HG02970 (cell line): ENCODE measurements around the gene PCYT2.

ENCODE experiments used
- ATAC-seq: cut with Tn5 transposase; IDR thresholded peaks from one replicate; pipeline ENCODE4 v1.9.1; 2021; ENCODE audit warnings: mild to moderate bottlenecking, moderate library complexity, moderate number of reproducible peaks; ENCODE audit not compliant: unreplicated experiment, low FRiP score

PCYT2 gene

GRCh38 chr17:81927653-81928543 is 16.7 kb upstream of the PCYT2 start, which contains the start of gene MAFG:
Gene MAFG (minus strand): TSS chr17:81927735. CDS start chr17:81923185, 4,550 bp downstream.
- ATAC-seq, result peak; percentile 75

- ATAC-seq, result peak; percentile 1
Measured at GRCh38 chr17:81927152-81927652, 16.0 kb upstream of the PCYT2 start.

- ATAC-seq, result peak; percentile 21
Measured at GRCh38 chr17:81926451-81927151, 15.4 kb upstream of the PCYT2 start.

- ATAC-seq, result no peak
Measured at GRCh38 chr17:81925860-81926450, 14.8 kb upstream of the PCYT2 start.

- no peak for ATAC-seq
Measured at GRCh38 chr17:81924557-81925532, 13.6 kb upstream of the PCYT2 start.

GRCh38 chr17:81923302-81924260 is 12.4 kb upstream of the PCYT2 start:
- no peak for ATAC-seq

- ATAC-seq, result no peak
Measured at GRCh38 chr17:81922566-81923301, 11.5 kb upstream of the PCYT2 start.

- ATAC-seq, result no peak
Measured at GRCh38 chr17:81921996-81922565, 10.9 kb upstream of the PCYT2 start.

- no peak for ATAC-seq
Measured at GRCh38 chr17:81921537-81921862, 10.3 kb upstream of the PCYT2 start.

GRCh38 chr17:81920612-81921536 is 9.7 kb upstream of the PCYT2 start:
- no peak for ATAC-seq

GRCh38 chr17:81918832-81919545 is 7.8 kb upstream of the PCYT2 start:
- no peak for ATAC-seq

- ATAC-seq, result peak; percentile 10
Measured at GRCh38 chr17:81918333-81918669, 7.1 kb upstream of the PCYT2 start.

- peak; percentile 67 for ATAC-seq
Measured at GRCh38 chr17:81917565-81918332, 6.5 kb upstream of the PCYT2 start, which contains the start of gene SIRT7. Gene SIRT7 (minus strand): TSS chr17:81918176. CDS start chr17:81918131, 45 bp downstream.

- no peak for ATAC-seq
Measured at GRCh38 chr17:81916234-81917001, 5.2 kb upstream of the PCYT2 start.

GRCh38 chr17:81915331-81915730 is 4.1 kb upstream of the PCYT2 start:
- ATAC-seq, result no peak
